Spleen (tissue), 11 donors: ENCODE data around the gene DUSP22. TPM values are rescaled to one million over a fixed set of nuclear protein-coding genes. Genes with fewer than 3 reads are reported as not detected.
A peak's percentile ranks its signal among the peaks of the same experiment; 100 is the strongest.

Experiments used
- DNase-seq: peaks from one replicate; pipeline ENCODE4 v3.0.0-alpha.2; 2020
- H3K27ac ChIP-seq, 8 donors: fragments of 200-600 bp; sonication (generic) in 7 of 8; 1 replicate in 4 of 8; 2 replicates in 4 of 8; pipeline versions ENCODE4 v1.5.0 to v1.8.0; 2016 to 2021; ENCODE audit warnings: inconsistent platforms in 4 of 8, mild to moderate bottlenecking in 4 of 8, moderate library complexity in 1 of 8
- H3K27me3 ChIP-seq, 7 donors: fragments of 200-600 bp; sonication (generic) in 6 of 7; replicated peaks in 1 of 7; 1 replicate in 4 of 7; 2 replicates in 3 of 7; pipeline versions ENCODE4 v1.5.0 to v1.8.0; 2016 to 2021; ENCODE audit warnings: inconsistent platforms in 3 of 7, mild to moderate bottlenecking in 1 of 7
- H3K36me3 ChIP-seq, 6 donors: fragments of 200-600 bp; sonication (generic) in 5 of 6; 1 replicate in 4 of 6; 2 replicates in 2 of 6; pipeline versions ENCODE4 v1.5.0 to v1.8.0; 2016 to 2021; ENCODE audit warnings: inconsistent platforms in 2 of 6
- H3K4me1 ChIP-seq, 6 donors: fragments of 200-600 bp; sonication (generic) in 5 of 6; 1 replicate in 3 of 6; 2 replicates in 3 of 6; pipeline versions ENCODE4 v1.5.0 to v1.8.0; 2016 to 2021; ENCODE audit warnings: inconsistent platforms in 3 of 6
- H3K4me3 ChIP-seq, 8 donors: fragments of 200-600 bp; sonication (generic) in 7 of 8; 1 replicate in 4 of 8; 2 replicates in 4 of 8; pipeline versions ENCODE4 v1.5.0 to v1.8.0; 2016 to 2021; ENCODE audit warnings: inconsistent platforms in 4 of 8, mild to moderate bottlenecking in 4 of 8, moderate library complexity in 2 of 8
- H3K9me3 ChIP-seq, 8 donors: fragments of 200-600 bp; sonication (generic) in 7 of 8; 1 replicate in 4 of 8; 2 replicates in 4 of 8; pipeline versions ENCODE4 v1.5.0 to v1.8.0; 2016 to 2021; ENCODE audit warnings: inconsistent platforms in 4 of 8
- POLR2A ChIP-seq, 3 donors: fragments of 450-650 bp; IDR thresholded peaks; one replicate each; pipeline ENCODE4 v1.5.1; 2017; ENCODE audit warnings: antibody characterized with exemption in 3 of 3, mild to moderate bottlenecking in 1 of 3
- POLR2AphosphoS5 ChIP-seq, 3 donors: sonication (generic); formaldehyde crosslinking; IDR thresholded peaks; one replicate each; pipeline ENCODE4 v1.5.1; 2017; ENCODE audit warnings: antibody characterized with exemption in 3 of 3
- WGBS, 5 donors: extraction: QIAGEN DNeasy Blood & Tissue Kit in 3 of 5; methylation state at CpG; one replicate each; pipeline versions ENCODE4 v1.1.5 to v1.1.7; 2013 to 2018; 5-methylcytosine and 5-hydroxymethylcytosine counted together
- intact Hi-C: fragments of 100-400 bp; cut with DNase I; formaldehyde crosslinking; loops from one replicate; pipeline ENCODE4 v1.15.0; 2023; ENCODE audit warnings: low total_unique reads
- polyA plus RNA-seq, 3 donors: library from polyadenylated mRNA; stranded (reverse); fragments of 200-250 nt; gene quantifications; one replicate each; pipeline ENCODE4 v1.2.1, GENCODE V29; 2013
- total RNA-seq, 7 donors: library from RNA; depleted of rRNA in 3 of 7; stranded (reverse); fragments of >200 nt in 3 of 7; fragmentation: NEBNext Ultra II Directional in 4 of 7; extraction: Animal tissue kit (Norgen Biotek cat#: 25700) in 4 of 7; gene quantifications; one replicate each; pipeline versions ENCODE4 v1.1.0 to v1.2.1, GENCODE V29; 2016 to 2021
- TF ChIP-seq, protein P1 (sequence below), 11 experiments: fragments of 200-600 bp in 7 of 11; fragments of 450-650 bp in 4 of 11; sonication (generic) in 4 of 11; IDR thresholded peaks in 8 of 11; conservative IDR thresholded peaks in 3 of 11; 1 replicate in 7 of 11; 2 replicates in 4 of 11; pipeline versions ENCODE4 v1.4.0 to v1.8.0; 2016 to 2021; ENCODE audit warnings: antibody characterized with exemption in 11 of 11, inconsistent platforms in 4 of 11, mild to moderate bottlenecking in 1 of 11
- donor health status: healthy with polysubstance abuse.
- donor health status: DM: no; HTN: no; CAD: no; lungs with moderate emphysema.
- donor health status: DM: no; HTN: no; CAD: no.
- donor health status: Bipolar disorder and iron deficiency.
- donor health status: healthy.
- donor health status: DM: no; HTN: no; CAD: no.
- donor health status: DM: yes; HTN: yes; CAD: no.

Gene DUSP22
- total and polyA plus RNA-seq, 10 donors: 41.2 to 120 (median 69.4) TPM

DNA sequence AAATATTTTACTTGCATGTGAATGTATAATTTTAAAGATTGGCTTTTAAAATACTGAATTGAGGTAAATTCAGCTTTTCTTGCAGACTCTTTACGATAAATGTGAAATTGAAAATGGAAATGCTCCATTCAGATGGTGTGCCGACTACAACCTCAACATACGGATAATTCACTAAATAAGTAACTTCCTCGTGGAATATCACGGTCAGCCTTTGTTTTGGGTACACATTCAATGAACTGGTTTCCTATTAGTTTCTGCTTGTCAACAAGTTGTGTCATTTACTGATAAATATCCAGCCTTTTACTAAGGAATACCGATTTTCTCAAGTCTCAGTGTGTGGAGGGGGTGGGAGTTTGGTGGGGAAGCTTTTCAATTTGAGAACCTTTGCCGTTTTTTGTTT, 96.9 kb downstream of the DUSP22 start:
- no peaks in the 10 kb centered on the region for H3K36me3 ChIP-seq
- no peak for DNase-seq
- TF ChIP-seq, protein P1, sequence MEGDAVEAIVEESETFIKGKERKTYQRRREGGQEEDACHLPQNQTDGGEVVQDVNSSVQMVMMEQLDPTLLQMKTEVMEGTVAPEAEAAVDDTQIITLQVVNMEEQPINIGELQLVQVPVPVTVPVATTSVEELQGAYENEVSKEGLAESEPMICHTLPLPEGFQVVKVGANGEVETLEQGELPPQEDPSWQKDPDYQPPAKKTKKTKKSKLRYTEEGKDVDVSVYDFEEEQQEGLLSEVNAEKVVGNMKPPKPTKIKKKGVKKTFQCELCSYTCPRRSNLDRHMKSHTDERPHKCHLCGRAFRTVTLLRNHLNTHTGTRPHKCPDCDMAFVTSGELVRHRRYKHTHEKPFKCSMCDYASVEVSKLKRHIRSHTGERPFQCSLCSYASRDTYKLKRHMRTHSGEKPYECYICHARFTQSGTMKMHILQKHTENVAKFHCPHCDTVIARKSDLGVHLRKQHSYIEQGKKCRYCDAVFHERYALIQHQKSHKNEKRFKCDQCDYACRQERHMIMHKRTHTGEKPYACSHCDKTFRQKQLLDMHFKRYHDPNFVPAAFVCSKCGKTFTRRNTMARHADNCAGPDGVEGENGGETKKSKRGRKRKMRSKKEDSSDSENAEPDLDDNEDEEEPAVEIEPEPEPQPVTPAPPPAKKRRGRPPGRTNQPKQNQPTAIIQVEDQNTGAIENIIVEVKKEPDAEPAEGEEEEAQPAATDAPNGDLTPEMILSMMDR (IDR thresholded peaks at IDR 0.05 in 8 of 11, conservative IDR thresholded peaks at IDR 0.05 in 3 of 11): no peak
- TF ChIP-seq POLR2AphosphoS5 (IDR thresholded peaks at IDR 0.05) (no peak), POLR2A (IDR thresholded peaks at IDR 0.05) (no peak)
- WGBS, 5 donors: 75 to 84% (median 81%) methylated on average over 7 of the region's 7 CpGs
- no peaks in the 10 kb centered on the region for H3K9me3 ChIP-seq
- no peak overlapping the region for H3K4me3 ChIP-seq
- peak overlapping the region in 2 of 8 donors; percentile 16 to 85 for H3K27ac ChIP-seq
- intact Hi-C loops: no loop called here
- peaks cover 0 to 70% (median 41%) of the 10 kb centered on the region in 7 donors for H3K27me3 ChIP-seq
- H3K4me1 ChIP-seq: peaks cover 9 to 47% (median 42%) of the 10 kb centered on the region in 6 donors

DNA sequence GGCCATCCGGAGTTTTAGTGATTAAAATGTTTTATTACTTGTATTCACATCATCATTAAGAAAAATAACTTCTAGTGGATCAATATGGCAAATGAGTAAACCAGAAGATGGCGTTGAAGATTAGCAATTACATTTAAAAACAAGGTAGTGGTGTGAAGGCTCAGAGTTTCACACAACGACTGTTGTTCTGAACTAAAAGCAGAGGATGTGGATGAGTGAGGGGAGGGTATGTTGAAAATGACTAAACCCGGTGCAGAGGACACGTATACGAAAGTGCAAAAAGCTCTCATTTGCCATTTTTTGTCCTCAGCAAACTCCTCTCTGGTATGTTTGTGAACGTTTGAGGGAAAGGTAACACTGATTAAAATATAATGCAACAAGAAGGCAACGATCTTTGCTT, 97.3 kb downstream of the DUSP22 start:
- no peak for DNase-seq
- H3K36me3 ChIP-seq: peaks cover 0 to 5% (median 0%) of the 10 kb centered on the region in 6 donors
- H3K9me3 ChIP-seq: no peaks in the 10 kb centered on the region
- H3K27me3 ChIP-seq: peaks cover 0 to 75% (median 41%) of the 10 kb centered on the region in 7 donors
- peaks cover 9 to 52% (median 44%) of the 10 kb centered on the region in 6 donors for H3K4me1 ChIP-seq
- WGBS, 5 donors: 42 to 55% (median 47%) methylated on average over 8 of the region's 8 CpGs
- TF ChIP-seq, protein P1 (IDR thresholded peaks at IDR 0.05 in 8 of 11, conservative IDR thresholded peaks at IDR 0.05 in 3 of 11): no peak
- TF ChIP-seq POLR2AphosphoS5 (IDR thresholded peaks at IDR 0.05): no peak
- no peak for TF ChIP-seq POLR2A (IDR thresholded peaks at IDR 0.05)
- intact Hi-C loops: no loop called here
- H3K4me3 ChIP-seq: peak overlapping the region in 1 of 8 donors; percentile 3
- H3K27ac ChIP-seq: peak overlapping the region in 2 of 8 donors; percentile 16 to 85

DNA sequence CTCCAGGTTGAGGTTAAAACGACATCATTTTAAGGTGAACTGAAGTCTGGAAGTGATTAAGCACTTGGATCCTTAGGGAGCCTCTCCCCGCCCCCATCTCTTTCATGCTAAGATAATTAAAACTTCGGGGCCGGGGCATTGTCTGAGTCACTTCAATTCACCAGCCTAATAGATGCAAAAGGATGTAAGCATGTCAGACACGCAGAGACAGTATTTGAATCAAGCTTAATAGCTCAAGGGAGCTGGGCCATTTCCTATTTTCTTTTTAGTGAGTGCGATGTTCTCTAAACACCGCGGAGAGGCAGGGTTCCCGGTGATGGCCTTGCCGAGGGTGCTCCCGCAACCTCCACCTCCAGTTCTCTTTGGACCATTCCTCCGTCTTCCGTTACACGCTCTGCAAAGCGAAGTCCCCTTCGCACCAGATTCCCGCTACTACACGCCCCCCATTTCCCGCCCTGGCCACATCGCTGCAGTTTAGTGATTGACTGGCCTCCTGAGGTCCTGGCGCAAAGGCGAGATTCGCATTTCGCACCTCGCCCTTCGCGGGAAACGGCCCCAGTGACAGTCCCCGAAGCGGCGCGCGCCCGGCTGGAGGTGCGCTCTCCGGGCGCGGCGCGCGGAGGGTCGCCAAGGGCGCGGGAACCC, 98.7 kb downstream of the DUSP22 start:
- Histone ChIP-seq H3K36me3 (peaks cover 0 to 19% (median 4%) of the 10 kb centered on the region in 6 donors), H3K9me3 (no peaks in the 10 kb centered on the region), H3K27me3 (peaks cover 0 to 81% (median 41%) of the 10 kb centered on the region in 7 donors), H3K27ac (peak overlapping the region; percentile 51 to 90 (median 84)), H3K4me1 (peaks cover 9 to 66% (median 45%) of the 10 kb centered on the region in 6 donors), H3K4me3 (peak overlapping the region; percentile 33 to 91 (median 67))
- no peak for DNase-seq
- intact Hi-C loops: no loop called here
- WGBS, 5 donors: 1 to 2% (median 1%) methylated on average over 43 to 44 of the region's 44 CpGs
- TF ChIP-seq POLR2A (IDR thresholded peaks at IDR 0.05): no peak
- TF ChIP-seq, protein P1 (IDR thresholded peaks at IDR 0.05 in 8 of 11, conservative IDR thresholded peaks at IDR 0.05 in 3 of 11): peak in 1 of 11 experiments; percentile 8
